HG02763 (cell line): ENCODE data around the gene LCE1E.

ENCODE experiments used
- ATAC-seq: cut with Tn5 transposase; IDR thresholded peaks from one replicate; pipeline ENCODE4 v1.9.1; 2021; ENCODE audit warnings: mild to moderate bottlenecking, moderate library complexity; ENCODE audit not compliant: unreplicated experiment

The LCE1E gene

DNA sequence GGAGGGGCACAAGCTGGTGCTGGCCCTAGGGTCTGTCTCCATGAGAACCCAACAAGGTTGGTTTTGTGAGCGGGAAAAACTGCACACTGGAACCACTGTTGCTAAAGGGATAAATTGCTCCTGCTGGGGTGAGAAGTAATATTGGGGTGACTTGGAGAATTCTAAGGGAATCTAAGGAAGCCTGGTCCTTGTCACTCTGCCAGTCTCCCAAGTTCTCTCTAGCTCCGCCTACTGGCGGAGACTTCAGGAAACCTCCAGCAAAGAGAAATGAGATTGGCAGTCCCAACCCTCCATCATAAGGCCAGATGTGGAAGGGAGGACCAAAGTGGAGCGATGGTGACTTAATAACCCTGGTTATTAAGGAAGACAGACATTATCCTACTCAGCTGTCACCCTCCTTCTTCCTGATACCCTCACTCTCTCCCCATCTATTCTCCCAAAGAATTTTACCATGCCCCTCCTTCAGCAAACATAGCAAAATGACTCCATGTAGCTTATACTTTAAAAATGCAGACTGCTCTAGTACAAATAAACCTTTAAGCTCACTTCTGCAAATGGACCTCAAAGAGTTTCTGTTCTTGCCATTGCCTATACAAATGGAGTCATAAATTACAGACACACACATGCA is 8.4 kb upstream of the LCE1E start:
- ATAC-seq, result no peak

DNA sequence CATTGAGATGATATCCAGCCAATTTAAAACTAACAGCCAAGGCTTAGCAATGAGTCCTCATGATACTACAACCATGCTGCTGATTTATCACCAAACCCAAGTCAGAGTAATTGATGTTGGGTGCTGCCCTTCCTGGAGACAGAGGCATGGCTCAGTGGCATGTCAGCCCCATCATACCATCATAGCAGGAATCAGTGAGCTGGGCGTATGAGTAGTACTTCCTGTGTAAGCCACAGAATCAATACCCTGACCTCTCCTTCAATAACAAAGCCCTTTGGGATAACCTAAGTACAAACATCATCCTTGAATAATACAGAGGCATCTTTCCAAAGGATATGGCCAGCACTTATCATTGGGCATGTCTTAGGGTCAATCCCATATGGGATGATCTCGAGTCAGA is 3.0 kb upstream of the LCE1E start:
- no peak for ATAC-seq

DNA sequence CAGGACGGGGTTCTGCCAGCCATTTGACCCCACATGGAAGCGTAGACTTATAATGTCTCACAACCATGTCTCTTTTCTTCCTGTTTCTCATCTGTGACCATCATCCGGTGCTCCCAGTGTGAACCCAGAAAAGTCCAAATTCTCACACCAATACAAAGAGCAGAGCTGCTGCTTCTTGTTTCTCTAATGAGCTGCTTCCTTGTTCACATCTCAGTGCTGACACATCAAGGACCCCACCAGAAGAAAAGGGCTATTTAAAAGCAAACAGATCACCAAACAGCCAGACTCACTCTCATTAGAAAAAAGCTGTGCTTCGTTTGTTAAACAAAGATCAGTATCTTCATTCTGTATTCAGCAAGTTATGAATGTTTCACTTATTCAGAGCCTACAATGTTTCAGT is 9.6 kb downstream of the LCE1E start:
- no peak for ATAC-seq

DNA sequence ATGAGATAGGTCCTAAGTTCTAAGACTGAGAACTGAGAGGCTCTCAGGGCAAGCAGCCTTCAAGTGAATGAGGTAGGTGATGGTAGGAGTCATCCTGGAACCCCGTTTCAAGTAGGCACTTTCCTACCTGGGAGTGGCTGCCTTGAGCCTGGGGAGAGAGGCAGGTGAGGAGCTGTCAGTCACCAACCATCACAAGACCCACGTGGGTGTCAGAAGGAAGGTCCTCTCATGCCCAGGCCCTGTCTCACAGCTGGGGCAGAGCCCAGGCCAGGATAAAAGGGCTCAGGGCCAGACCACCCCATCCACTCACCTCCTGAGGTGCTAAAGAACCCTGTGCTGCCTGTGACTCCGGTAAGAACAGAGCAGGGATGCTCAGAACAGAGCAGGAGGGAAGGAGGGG is 10.4 kb downstream of the LCE1E start, which contains the start of gene LCE1D:
Gene LCE1D, plus strand, starts transcription at position 301 of the 400 bp plus-strand sequence. CDS start 1,074 bp downstream, outside the sequence.
- no peak for ATAC-seq

DNA sequence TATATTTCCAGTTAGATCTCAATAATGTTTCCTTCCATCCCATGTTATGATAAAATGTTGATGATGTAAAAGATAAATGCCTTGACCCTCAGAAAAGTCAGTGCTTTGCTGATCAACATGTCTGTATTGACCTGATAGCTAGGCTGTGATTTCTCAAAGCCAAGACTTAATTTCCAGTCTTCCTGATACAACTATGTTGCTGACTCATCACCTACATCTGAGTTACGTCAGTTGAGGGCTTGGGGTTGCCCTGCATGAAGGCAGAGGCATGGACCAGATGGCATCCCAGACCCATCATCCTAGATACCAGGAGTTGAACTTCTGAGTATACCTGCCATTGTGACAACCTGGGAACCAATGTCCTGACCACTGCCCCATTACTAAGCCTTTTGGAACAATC is 15.3 kb downstream of the LCE1E start:
- no peak for ATAC-seq

DNA sequence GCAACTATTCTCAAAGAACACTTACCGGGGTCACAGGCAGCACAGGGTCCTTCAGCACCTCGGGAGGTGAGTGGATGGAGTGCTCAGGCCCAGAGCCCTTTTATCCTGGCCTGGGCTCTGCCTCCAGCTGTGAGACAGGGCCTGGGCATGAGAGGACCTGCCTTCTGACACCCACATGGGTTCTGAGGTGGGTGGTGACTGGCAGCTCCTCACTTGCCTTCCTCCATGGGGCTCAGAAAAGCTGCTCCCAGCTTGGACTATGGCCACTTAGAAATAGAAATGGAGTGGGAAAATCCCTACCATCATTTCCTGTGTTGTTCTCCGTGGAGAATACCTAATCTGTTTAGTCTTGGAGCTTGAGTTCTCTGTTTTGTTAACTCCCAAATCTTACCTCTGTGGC is 20.5 kb downstream of the LCE1E start, which contains the start of gene LCE1C:
Gene LCE1C, minus strand, starts transcription at position 76 of the 400 bp plus-strand sequence. CDS start 1,173 bp downstream, outside the sequence.
- ATAC-seq, result no peak

DNA sequence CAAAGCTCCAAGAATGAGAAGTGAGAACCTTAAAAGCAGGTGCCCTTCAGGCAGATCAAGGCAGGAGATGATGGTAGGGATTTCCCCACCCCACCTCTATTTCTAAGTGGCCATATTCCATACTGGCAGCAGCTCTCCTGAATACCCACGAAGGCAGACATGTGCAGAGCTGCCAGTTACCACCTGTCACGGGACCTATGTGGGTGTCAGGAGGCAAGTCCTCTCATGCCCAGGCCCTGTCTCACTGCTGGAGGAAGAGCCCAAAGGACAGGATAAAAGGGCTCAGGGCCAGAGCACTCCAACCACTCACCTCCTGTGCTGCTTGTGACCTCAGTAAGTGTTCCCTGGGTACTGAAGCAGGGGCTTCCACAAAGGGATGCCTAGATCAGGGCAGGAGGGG is 25.0 kb downstream of the LCE1E start:
- ATAC-seq, result no peak

DNA sequence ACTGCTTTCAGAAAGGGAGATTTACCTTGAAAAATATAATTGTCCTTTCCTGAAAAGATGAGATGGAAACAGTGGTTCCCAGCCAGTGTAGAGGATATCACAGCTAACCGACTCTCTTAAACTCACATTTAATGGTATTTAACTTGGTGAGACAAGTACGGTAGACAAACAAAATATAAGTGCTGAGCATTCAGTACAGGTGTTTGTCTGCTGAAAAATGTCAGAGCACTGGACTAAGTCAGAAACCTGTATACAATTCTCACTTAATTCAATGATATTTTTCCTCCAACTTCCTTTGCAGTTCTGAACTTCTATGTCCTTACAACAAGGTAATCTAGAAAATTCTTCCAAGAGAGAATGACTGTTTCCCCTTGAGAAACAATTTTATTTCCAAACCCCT is 25.6 kb downstream of the LCE1E start, which contains the start of gene LCE1B:
Gene LCE1B, plus strand, starts transcription at position 301 of the 400 bp plus-strand sequence. CDS start 476 bp downstream, outside the sequence.
- ATAC-seq, result no peak

DNA sequence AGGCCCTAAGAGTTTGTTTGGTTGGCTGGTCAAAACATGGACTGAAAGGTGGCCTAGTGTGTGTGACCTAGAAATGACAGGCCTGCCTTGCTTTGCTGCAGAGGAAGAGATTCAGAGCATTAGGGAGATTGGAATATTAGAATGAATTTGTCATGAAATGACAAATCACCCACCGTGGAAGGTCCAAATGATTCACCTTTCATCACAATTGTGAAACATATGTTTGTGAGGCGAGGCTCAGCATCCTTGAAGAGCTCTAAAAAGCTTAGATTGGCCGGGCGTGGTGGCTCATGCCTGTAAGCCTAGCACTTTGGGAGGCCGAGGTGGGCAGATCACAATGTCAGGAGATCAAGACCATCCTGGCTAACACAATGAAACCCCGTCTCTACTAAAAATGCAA is 31.3 kb downstream of the LCE1E start:
- ATAC-seq, result no peak

DNA sequence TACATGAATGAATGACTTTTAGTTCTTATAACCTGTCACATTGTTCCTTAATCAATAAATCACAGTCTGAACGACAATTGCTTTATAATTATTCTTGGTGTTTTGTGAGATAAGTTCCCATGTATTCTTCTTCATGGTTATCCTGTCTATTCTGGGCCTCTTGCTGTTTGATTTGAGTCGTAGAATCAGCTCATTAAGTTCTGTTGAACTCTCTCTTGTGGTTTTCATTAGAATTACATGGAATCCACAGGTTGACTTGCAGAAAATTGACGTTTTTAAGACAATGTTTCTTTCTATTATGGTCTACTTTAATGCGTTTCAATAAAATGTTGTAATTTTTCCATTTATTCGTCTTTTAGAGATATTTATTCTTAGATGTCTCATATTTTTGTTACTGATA is 37.2 kb downstream of the LCE1E start:
- no peak for ATAC-seq

DNA sequence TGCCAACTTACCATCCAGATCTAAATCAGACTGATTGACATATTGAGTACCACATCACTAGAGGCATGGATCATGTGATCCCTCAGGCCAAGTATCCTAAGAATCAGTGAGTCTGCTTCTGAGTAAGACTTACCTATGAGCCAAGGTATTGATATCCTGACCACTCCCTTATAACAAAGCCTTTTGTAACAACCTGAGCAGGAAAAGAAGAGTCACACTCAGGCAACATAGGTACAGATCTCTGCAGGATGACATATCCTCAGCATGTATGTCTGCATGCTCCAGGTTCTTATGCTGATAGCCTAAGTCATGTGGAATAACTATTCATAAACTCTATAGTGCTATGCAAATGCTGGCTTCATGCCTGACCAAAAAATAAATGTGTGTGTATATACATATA is 38.9 kb downstream of the LCE1E start:
- no peak for ATAC-seq

DNA sequence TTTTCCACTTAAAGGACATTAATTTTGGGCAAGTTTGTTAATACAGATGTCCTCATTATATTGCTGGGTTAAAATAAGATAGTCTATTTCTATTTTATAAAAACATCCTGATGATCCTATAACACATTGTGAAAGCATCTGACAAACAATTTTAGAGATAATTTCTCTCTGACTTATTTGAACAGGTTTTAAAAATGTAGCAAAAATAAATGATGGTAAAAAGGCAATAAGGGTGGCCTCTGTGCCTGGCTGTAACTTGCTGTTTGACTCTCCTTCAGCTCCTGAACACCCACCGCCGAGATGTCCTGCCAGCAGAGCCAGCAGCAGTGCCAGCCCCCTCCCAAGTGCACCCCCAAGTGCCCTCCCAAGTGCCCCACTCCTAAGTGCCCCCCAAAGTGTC is 41.1 kb downstream of the LCE1E start, which contains the start of gene LCE1A:
Gene LCE1A, plus strand, starts transcription at position 301 of the 400 bp plus-strand sequence. Its CDS starts 0 bp downstream, at position 301.
- no peak for ATAC-seq

DNA sequence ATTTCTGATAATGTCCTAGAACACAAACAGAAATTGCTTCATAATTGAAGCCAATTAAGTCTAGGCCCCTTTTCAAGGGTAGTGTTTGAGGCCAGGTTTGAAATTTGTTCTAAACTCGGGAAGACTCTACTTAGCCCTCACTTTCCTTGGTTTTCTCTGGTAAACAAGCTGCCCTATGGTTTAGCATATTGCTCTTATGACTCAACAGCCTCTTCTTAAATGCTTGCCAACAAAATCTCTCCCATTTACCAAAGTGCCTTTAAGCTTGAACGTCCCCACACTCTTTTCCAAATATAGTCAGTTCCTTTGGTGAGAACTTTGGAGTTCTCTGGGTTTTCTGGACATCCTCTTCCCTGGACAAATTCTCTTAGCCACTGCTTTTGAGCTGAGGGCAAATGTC is 50.8 kb downstream of the LCE1E start:
- ATAC-seq, result no peak
